ENCODE data around the gene CASZ1. TPM values are rescaled to one million over a fixed set of nuclear protein-coding genes. Genes with fewer than 3 reads are reported as not detected.

The CASZ1 gene
- total and polyA plus RNA-seq, 2 donors (not counting 3 experiments of a cell fraction or from before 2014, with no cell fraction given) = 1.5 to 5.2 TPM

- no peaks in the 10 kb centered on the region for H4K20me1 ChIP-seq (replicated peaks; ENCODE audit: control insufficient read depth, extremely low read depth, insufficient read depth, low read length)
- ChIA-PET CTCF (no interaction called here), POLR2A (no interaction called here)
- TF ChIP-seq MYC (IDR thresholded peaks at IDR 0.05; ENCODE audit: low read depth, low read length) = no peak
- TF ChIP-seq GATA2 (IDR thresholded peaks at IDR 0.05; ENCODE audit: insufficient read depth, insufficient read length, low read depth, low read length) = no peak
- no peak for TF ChIP-seq FOS (IDR thresholded peaks at IDR 0.05; ENCODE audit: borderline replicate concordance, insufficient read depth, low read length)
- no peak for TF ChIP-seq JUN (IDR thresholded peaks at IDR 0.05; ENCODE audit: borderline replicate concordance, insufficient read depth, insufficient read length, low read depth)
- no peak for TF ChIP-seq EZH2 (IDR thresholded peaks at IDR 0.05; ENCODE audit: borderline replicate concordance, low read depth, low read length, severe bottlenecking)
- no peak for TF ChIP-seq POLR2A (IDR thresholded peaks at IDR 0.05; ENCODE audit: low read depth, low read length)
- TF ChIP-seq, protein P1, sequence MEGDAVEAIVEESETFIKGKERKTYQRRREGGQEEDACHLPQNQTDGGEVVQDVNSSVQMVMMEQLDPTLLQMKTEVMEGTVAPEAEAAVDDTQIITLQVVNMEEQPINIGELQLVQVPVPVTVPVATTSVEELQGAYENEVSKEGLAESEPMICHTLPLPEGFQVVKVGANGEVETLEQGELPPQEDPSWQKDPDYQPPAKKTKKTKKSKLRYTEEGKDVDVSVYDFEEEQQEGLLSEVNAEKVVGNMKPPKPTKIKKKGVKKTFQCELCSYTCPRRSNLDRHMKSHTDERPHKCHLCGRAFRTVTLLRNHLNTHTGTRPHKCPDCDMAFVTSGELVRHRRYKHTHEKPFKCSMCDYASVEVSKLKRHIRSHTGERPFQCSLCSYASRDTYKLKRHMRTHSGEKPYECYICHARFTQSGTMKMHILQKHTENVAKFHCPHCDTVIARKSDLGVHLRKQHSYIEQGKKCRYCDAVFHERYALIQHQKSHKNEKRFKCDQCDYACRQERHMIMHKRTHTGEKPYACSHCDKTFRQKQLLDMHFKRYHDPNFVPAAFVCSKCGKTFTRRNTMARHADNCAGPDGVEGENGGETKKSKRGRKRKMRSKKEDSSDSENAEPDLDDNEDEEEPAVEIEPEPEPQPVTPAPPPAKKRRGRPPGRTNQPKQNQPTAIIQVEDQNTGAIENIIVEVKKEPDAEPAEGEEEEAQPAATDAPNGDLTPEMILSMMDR (IDR thresholded peaks at IDR 0.05; ENCODE audit: extremely low read depth in 1 of 2, insufficient read depth in 1 of 2, low read depth in 1 of 2, low read length in 2 of 2) = no peak
- no peak for TF ChIP-seq POLR2AphosphoS5 (IDR thresholded peaks at IDR 0.05; ENCODE audit: insufficient read depth, low read depth, low read length)
- TF ChIP-seq, protein P2, sequence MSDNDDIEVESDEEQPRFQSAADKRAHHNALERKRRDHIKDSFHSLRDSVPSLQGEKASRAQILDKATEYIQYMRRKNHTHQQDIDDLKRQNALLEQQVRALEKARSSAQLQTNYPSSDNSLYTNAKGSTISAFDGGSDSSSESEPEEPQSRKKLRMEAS (IDR thresholded peaks at IDR 0.05; ENCODE audit: insufficient read depth, insufficient read length) = no peak
- no peak overlapping the region for H3K9ac ChIP-seq (replicated peaks; ENCODE audit: extremely low read depth, insufficient read depth, low read length)
- no peak for FAIRE-seq
- no peaks in the 10 kb centered on the region for H3K4me1 ChIP-seq (ENCODE audit: control insufficient read depth, extremely low read depth, insufficient read depth, low read length)
- H3K36me3 ChIP-seq (ENCODE audit: control insufficient read depth in 2 of 2, extremely low read depth in 1 of 2, insufficient read depth in 2 of 2, low read length in 2 of 2) = no peaks in the 10 kb centered on the region
- intact Hi-C loops (cut with micrococcal nuclease) (no loop called here), dilution Hi-C loops (cut with MboI; ENCODE audit: extremely low pct_ligation_motif_present, low sequenced_read_pairs) (no loop called here)
- no TSS peak for BruUV-seq (replicated peaks)
- H3K27ac ChIP-seq (ENCODE audit: insufficient read depth, low read depth, low read length) = no peak overlapping the region
- H3K27me3 ChIP-seq (ENCODE audit: control insufficient read depth in 2 of 2, insufficient read depth in 2 of 2, low read length in 2 of 2) = no peaks in the 10 kb centered on the region
- no peaks in the 10 kb centered on the region for H3K79me2 ChIP-seq (ENCODE audit: control insufficient read depth, insufficient read depth, low read length)
- H3K4me2 ChIP-seq (ENCODE audit: insufficient read depth, low read length) = no peak overlapping the region
- H2AFZ ChIP-seq (ENCODE audit: low read depth, low read length) = no peak overlapping the region
- no peaks in the 10 kb centered on the region for H3K9me3 ChIP-seq (replicated peaks; ENCODE audit: control insufficient read depth, insufficient read depth, low read length)
- H3K4me3 ChIP-seq (replicated peaks in 1 of 3; ENCODE audit: insufficient read depth in 1 of 3, low read depth in 1 of 3, low read length in 3 of 3) = no peak overlapping the region
- no peak for DNase-seq (ENCODE audit: low read depth, low spot score)
- H3K9me1 ChIP-seq (replicated peaks; ENCODE audit: control insufficient read depth, extremely low read depth, insufficient read depth, low read length) = no peaks in the 10 kb centered on the region
These were observed 67.6 kb downstream of the CASZ1 start for GRCh38 chr1:10728595-10729410.
